ENCODE measurements around the gene PRG3.
"Not testable (repeated sequence)": the region's sequence is repeated elsewhere in the genome, so short reads cannot be mapped to it uniquely, and the experiment has no call there.

Gene PRG3

GRCh38 chr11:57408771-57409170 is 27.8 kb upstream of the PRG3 start:
- DNase-seq (ENCODE audit: low read depth): no peak

- no peak for DNase-seq (ENCODE audit: low read depth)
Observed at GRCh38 chr11:57407941-57408475, 27.1 kb upstream of the PRG3 start.

GRCh38 chr11:57407010-57407920 is 26.3 kb upstream of the PRG3 start:
- no peak for DNase-seq (ENCODE audit: low read depth)

DNA sequence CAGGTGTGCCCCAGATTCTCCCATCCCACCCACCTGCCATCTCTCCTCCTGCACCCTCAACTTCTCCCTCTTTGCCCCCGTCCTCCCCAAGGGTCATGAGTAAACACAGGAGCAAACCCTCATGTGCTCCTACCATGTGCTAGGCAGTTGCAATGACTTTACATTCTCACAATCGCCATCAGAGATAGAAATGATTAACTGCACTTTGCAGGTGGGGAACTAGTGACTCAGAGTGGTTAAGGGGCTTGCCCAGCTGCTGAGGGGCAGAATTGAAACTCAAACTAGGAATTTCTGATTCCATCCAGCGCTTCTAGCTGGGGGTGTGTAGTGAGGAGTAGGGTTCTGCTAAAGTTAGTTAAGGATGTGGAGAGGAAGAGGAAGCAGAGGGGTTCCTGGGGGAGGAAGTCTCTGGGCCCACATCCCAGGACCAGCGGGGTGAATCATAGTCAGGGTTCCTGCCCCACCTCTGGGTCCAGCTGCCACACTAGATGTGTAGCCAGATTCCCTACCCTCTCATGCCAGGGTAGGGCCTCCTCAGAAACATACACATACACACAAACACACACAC is 25.5 kb upstream of the PRG3 start:
- DNase-seq (ENCODE audit: low read depth): no peak

DNA sequence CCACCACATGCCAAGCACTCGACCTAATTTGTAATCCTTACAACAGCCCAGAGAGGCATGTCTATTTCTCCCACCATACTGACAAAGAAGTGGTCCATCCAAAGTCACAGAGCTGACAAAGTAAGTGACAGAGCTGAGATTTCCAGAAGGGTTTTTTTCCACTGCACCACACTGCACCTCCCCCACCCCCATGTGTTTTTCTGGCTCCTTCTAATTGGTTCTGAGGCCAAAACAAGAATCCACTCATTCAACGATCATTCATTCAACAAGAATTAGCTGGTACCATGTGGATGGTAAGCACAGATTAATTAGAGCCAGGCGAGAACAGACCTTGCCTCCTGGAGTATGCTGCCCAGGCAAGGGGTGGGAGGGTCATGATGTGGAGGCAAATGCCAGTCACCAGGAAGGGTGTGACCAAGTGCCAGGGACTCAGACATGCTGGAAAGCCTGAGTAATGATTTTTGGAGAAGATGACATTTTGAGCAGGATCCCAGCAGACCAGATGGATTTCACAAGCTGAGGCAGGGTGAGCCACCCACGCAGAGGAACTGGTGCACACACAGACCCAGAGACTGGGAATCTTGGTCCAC is 24.4 kb upstream of the PRG3 start:
- DNase-seq (ENCODE audit: low read depth): peak; percentile 21

- no peak for DNase-seq (ENCODE audit: low read depth)
Observed at GRCh38 chr11:57403802-57404147, 22.8 kb upstream of the PRG3 start.

DNA sequence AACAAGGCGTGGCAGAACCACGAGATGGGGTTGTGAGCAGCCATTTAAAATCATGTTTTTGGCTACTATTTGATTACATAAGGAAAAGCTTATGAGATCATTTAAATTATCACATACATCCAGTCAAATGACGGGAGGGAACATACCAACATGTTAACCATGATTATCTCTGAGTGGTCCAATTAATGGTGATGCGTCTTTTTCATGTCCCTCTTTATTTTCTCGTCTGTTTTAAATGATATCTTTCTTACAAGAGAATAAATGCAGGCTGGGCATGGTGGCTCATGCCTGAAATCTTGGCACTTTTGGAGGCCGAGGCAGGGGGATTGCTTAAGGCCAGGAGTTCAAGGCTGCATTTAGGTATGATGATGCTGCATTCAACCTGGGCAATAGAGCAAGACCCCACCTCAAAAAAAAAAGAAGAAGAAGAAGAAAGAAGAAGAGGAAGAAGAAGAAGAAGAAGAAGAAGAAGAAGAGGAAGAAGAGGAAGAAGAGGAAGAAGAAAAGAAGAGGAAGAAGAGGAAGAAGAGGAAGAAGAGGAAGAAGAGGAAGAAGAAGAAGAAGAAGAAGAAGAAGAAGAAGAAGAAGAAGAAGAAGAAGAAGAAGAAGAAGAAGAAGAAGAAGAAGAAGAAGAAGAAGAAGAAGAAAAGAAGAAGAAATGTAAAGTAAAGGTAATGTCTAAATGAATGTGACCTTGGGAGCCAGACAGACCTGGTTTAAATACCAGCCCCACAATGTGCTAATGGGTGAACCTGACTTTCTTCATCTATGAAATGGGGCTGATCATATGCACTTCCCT is 22.3 kb upstream of the PRG3 start:
- DNase-seq (ENCODE audit: low read depth): not testable (repeated sequence)

DNA sequence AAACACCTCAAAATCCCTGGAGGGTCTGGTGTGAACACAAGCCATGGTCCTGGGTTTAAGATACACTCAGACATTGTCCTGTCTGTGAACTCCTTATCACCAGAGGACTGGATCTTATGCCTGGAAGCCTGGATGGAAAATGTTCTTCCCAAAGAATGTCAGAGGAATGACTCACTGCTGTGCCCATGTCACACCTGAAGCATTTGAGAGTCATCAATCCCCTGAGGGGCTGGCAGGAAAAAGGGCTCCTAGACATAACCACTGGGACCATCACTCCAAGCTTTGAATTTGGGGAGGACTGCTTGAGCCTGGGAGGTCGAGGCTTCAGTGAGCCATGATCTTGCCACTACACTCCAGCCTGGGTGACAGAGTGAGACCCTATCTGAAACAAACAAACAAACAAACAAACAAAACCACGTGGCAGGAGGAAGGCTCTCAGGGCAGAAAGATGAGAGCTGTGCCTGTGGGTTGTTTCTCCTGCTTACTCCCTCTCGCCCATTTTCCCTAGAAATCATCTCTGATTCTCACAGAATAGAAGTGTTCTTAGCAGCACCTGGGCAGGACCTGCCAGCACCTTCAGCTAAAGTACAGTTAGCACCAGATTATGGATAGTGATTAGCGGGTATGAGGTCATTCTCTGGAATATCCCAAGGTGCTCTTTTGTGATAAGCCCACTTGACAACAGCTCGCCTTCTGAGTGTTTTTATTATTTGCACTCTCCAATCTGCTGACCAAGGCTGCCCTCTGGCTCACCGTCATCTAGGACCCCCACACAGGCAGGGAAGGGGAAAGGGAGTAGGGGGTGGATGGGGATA is 21.4 kb upstream of the PRG3 start:
- no peak for DNase-seq (ENCODE audit: low read depth)

GRCh38 chr11:57399972-57400578 is 19.1 kb upstream of the PRG3 start:
- no peak for DNase-seq (ENCODE audit: low read depth)

GRCh38 chr11:57399221-57399620 is 18.3 kb upstream of the PRG3 start:
- DNase-seq (ENCODE audit: low read depth): no peak

DNA sequence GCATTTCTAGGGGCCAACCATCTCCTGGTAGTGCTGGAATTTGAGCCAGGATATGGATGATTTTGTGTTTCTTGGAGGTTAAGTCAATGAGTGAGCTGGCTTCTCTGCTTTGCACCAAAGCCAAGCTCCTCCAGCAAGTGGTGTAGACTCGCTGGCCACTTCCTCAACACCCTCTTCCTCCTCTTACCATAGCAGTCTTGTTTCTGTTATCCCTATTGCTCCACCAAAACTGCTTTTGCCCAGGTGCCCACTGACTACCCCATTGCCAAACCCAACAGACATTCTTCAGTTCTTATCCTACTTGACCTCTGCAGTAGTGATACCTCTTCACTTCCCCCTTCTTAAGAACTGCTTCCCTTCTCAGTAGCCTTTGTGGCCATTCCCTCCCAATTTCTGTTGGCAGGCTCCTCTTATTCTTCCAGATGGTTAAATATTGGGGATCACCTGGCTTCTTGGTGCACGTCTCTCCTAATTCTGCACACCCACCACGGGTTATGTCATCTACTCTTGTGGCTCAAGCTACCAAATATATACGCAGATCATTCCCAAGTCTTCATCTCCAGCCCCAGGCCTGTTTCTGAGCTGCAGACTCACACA is 16.5 kb upstream of the PRG3 start:
- no peak for DNase-seq (ENCODE audit: low read depth)

GRCh38 chr11:57396744-57397143 is 15.8 kb upstream of the PRG3 start:
- DNase-seq (ENCODE audit: low read depth): no peak

DNA sequence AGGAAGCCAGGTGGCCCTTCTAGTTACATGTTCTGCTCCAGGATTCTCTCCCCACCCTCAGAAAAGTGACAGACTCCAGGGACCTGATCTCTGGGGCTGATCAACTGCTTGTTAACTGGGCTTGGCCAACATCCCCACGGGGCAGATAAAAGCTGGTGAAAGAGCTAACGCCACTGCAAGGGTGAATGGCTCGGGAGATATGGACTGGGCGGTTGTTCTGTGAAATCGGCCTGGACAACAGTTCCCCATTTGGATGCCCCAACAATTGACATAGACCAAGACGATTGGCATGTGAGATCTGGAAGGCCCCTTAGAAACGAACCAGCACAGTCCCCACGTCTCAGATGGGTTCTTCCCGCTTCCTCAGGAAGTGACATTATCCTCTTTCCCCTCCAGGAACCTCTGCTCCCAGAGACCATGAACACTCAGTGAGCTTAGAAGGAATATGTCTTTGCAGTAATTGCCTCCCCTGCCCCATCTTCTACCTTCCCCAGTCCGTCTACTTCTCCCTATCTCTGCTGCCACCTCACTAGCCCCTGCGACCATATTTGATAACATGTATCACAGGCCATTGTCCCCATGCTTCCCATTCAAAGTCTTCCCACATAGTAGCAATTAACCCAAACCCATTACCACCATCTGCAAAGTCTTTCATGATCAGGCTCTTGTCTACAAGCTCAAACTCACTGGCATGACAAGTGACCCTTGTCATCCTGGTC is 15.1 kb upstream of the PRG3 start:
- DNase-seq (ENCODE audit: low read depth): no peak

- no peak for DNase-seq (ENCODE audit: low read depth)
Observed at GRCh38 chr11:57394203-57394965, 13.4 kb upstream of the PRG3 start.

DNA sequence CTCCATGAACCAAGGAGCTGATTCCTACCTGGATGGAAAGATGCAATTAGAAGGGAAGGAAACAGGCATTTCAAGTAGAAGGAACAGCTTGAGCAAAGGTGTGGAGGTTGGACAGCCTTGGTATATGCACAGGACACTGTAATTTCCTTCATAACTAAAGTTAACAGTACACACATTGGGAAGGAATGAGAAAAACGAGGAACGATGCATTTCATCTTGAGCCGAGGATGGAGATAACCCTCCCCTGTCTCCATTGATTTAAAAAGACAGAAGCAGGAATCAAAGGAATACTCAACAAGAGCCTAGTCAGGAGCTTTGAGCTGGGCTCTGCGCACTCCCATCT is 11.8 kb upstream of the PRG3 start:
- DNase-seq (ENCODE audit: low read depth): no peak

- no peak for DNase-seq (ENCODE audit: low read depth)
Observed at GRCh38 chr11:57392066-57392762, 11.3 kb upstream of the PRG3 start.

GRCh38 chr11:57391539-57391938 is 10.6 kb upstream of the PRG3 start:
- DNase-seq (ENCODE audit: low read depth): no peak

- no peak for DNase-seq (ENCODE audit: low read depth)
Observed at GRCh38 chr11:57391111-57391510, 10.2 kb upstream of the PRG3 start.

DNA sequence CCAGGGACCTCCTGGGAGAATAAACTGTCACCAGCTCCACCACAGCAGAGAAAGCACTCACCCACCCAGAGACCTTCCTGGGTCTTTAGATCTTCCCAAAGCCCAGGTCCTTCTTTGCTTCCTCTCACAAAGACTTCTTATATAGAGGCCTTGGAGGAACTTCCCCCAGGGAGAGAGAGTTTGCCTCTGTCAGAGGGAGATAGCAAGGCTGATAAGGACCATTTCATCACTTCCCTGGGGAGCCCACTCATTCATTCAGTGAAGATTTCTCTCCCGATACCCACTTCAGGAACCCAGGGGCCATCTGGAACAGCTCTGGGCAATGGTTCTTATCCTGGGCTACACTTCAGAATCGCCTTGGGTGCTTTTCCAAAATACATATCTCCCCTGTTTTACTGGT is 9.6 kb upstream of the PRG3 start, which contains the start of gene PRG2:
Gene PRG2 (minus strand): TSS at position 116 of the 400 bp plus-strand sequence. CDS start 706 bp downstream, outside the sequence.
- no peak for DNase-seq (ENCODE audit: low read depth)

Measured in fibroblast of gingiva (primary cell).